Measurements from ENCODE around the gene CD276. TPM values are rescaled to one million over a fixed set of nuclear protein-coding genes. Genes with fewer than 3 reads are reported as not detected.

CD276 gene
- total RNA-seq, 4 donors from 2014 or later = 64.2 to 100 (median 74.2) TPM

- H3K27ac ChIP-seq = no peak overlapping the region
- no peaks in the 10 kb centered on the region for H3K27me3 ChIP-seq
- 74% methylated on average over 3 of the region's 3 CpGs for WGBS
- no peak overlapping the region for H3K4me3 ChIP-seq
- TF ChIP-seq POLR2A (IDR thresholded peaks at IDR 0.05) (no peak), CTCF (IDR thresholded peaks at IDR 0.05) (no peak), POLR2AphosphoS5 (IDR thresholded peaks at IDR 0.05) (no peak), EP300 (IDR thresholded peaks at IDR 0.05) (no peak)
- H3K36me3 ChIP-seq = peaks cover 23% of the 10 kb centered on the region
- no peaks in the 10 kb centered on the region for H3K4me1 ChIP-seq
- no peak for DNase-seq (ENCODE audit: low spot score in 2 of 2)
- no peaks in the 10 kb centered on the region for H3K9me3 ChIP-seq
Measured at GRCh38 chr15:73717206-73717605, 33.0 kb downstream of the CD276 start.

GRCh38 chr15:73717802-73718201 lies 33.6 kb downstream of the CD276 start:
- Histone ChIP-seq H3K36me3 (peaks cover 17% of the 10 kb centered on the region), H3K4me1 (no peaks in the 10 kb centered on the region), H3K27ac (no peak overlapping the region), H3K4me3 (no peak overlapping the region), H3K9me3 (no peaks in the 10 kb centered on the region), H3K27me3 (no peaks in the 10 kb centered on the region)
- 63% methylated on average over 8 of the region's 11 CpGs for WGBS
- no peak for DNase-seq (ENCODE audit: low spot score in 2 of 2)
- TF ChIP-seq POLR2A (IDR thresholded peaks at IDR 0.05) (no peak), POLR2AphosphoS5 (IDR thresholded peaks at IDR 0.05) (no peak), CTCF (IDR thresholded peaks at IDR 0.05) (no peak), EP300 (IDR thresholded peaks at IDR 0.05) (no peak)

GRCh38 chr15:73718694-73719093 lies 34.5 kb downstream of the CD276 start:
- Histone ChIP-seq H3K27ac (no peak overlapping the region), H3K27me3 (no peaks in the 10 kb centered on the region), H3K4me1 (no peaks in the 10 kb centered on the region), H3K36me3 (peaks cover 8% of the 10 kb centered on the region), H3K9me3 (no peaks in the 10 kb centered on the region), H3K4me3 (no peak overlapping the region)
- WGBS = 93% methylated on average over 4 of the region's 4 CpGs
- no peak for TF ChIP-seq POLR2AphosphoS5 (IDR thresholded peaks at IDR 0.05)
- TF ChIP-seq EP300 (IDR thresholded peaks at IDR 0.05) = no peak
- TF ChIP-seq POLR2A (IDR thresholded peaks at IDR 0.05) = no peak
- no peak for TF ChIP-seq CTCF (IDR thresholded peaks at IDR 0.05)
- no peak for DNase-seq (ENCODE audit: low spot score in 2 of 2)

- no peak for DNase-seq (ENCODE audit: low spot score in 2 of 2)
- H3K36me3 ChIP-seq = no peaks in the 10 kb centered on the region
- WGBS = 100% methylated on average over 2 of the region's 3 CpGs
- no peaks in the 10 kb centered on the region for H3K4me1 ChIP-seq
- no peaks in the 10 kb centered on the region for H3K9me3 ChIP-seq
- H3K27me3 ChIP-seq = no peaks in the 10 kb centered on the region
- H3K4me3 ChIP-seq = no peak overlapping the region
- TF ChIP-seq POLR2A (IDR thresholded peaks at IDR 0.05) (no peak), CTCF (IDR thresholded peaks at IDR 0.05) (no peak), EP300 (IDR thresholded peaks at IDR 0.05) (no peak), POLR2AphosphoS5 (IDR thresholded peaks at IDR 0.05) (no peak)
- H3K27ac ChIP-seq = no peak overlapping the region
Measured at GRCh38 chr15:73722425-73722824, 38.2 kb downstream of the CD276 start.

- Histone ChIP-seq H3K27me3 (no peaks in the 10 kb centered on the region), H3K4me3 (no peak overlapping the region), H3K36me3 (no peaks in the 10 kb centered on the region), H3K4me1 (no peaks in the 10 kb centered on the region), H3K27ac (no peak overlapping the region), H3K9me3 (no peaks in the 10 kb centered on the region)
- WGBS = 54% methylated on average over 4 of the region's 4 CpGs
- no peak for TF ChIP-seq CTCF (IDR thresholded peaks at IDR 0.05)
- no peak for TF ChIP-seq POLR2AphosphoS5 (IDR thresholded peaks at IDR 0.05)
- TF ChIP-seq POLR2A (IDR thresholded peaks at IDR 0.05) = no peak
- no peak for TF ChIP-seq EP300 (IDR thresholded peaks at IDR 0.05)
- DNase-seq (ENCODE audit: low spot score in 2 of 2) = no peak
Measured at GRCh38 chr15:73723191-73723590, 39.0 kb downstream of the CD276 start.

All from suprapubic skin (tissue), 4 donors.